Transverse colon (tissue), 4 donors: ENCODE measurements around the gene LUC7L2.

ENCODE experiments used
- EP300 ChIP-seq: sonication (generic); formaldehyde crosslinking; IDR thresholded peaks from one replicate; pipeline ENCODE4 v1.6.1; 2017; ENCODE audit warnings: antibody characterized with exemption, low read depth
- POLR2A ChIP-seq: fragments of 450-650 bp; IDR thresholded peaks from one replicate; pipeline ENCODE4 v1.6.1; 2016; ENCODE audit warnings: antibody characterized with exemption, mild to moderate bottlenecking, moderate library complexity
- POLR2AphosphoS5 ChIP-seq, 3 donors: sonication (generic); formaldehyde crosslinking; IDR thresholded peaks; one replicate each; pipeline ENCODE4 v1.6.1; 2016; ENCODE audit warnings: antibody characterized with exemption in 3 of 3
- TF ChIP-seq, protein P1 (sequence below), 5 experiments: fragments of 200-600 bp in 3 of 5; fragments of 450-650 bp in 2 of 5; sonication (generic) in 3 of 5; IDR thresholded peaks; 1 replicate in 2 of 5; 2 replicates in 3 of 5; pipeline ENCODE4 v1.5.1; 2016 to 2017; ENCODE audit warnings: antibody characterized with exemption in 5 of 5, inconsistent platforms in 3 of 5, mild to moderate bottlenecking in 2 of 5, moderate library complexity in 1 of 5

DNA sequence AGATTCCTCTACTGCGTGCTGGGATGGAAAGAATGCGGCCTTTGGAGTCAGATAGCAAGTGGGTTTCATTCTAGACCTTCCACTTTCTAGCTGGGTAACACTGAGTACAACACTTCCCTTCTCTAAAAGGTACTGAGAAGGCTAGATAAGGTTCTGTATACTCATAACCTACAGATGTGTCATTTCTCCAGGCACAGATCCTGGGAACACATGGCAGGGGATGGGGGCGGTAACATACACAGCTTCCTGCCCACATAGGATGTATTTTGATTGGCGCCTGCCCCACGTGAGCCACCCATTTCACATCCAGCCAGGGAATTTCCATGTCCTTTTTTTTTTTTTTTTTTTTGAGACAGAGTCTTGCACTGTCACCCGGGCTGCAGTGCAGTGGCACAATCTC, 91.9 kb downstream of the LUC7L2 start:
- TF ChIP-seq, protein P1, sequence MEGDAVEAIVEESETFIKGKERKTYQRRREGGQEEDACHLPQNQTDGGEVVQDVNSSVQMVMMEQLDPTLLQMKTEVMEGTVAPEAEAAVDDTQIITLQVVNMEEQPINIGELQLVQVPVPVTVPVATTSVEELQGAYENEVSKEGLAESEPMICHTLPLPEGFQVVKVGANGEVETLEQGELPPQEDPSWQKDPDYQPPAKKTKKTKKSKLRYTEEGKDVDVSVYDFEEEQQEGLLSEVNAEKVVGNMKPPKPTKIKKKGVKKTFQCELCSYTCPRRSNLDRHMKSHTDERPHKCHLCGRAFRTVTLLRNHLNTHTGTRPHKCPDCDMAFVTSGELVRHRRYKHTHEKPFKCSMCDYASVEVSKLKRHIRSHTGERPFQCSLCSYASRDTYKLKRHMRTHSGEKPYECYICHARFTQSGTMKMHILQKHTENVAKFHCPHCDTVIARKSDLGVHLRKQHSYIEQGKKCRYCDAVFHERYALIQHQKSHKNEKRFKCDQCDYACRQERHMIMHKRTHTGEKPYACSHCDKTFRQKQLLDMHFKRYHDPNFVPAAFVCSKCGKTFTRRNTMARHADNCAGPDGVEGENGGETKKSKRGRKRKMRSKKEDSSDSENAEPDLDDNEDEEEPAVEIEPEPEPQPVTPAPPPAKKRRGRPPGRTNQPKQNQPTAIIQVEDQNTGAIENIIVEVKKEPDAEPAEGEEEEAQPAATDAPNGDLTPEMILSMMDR (IDR thresholded peaks at IDR 0.05) = no peak
- TF ChIP-seq POLR2AphosphoS5 (IDR thresholded peaks at IDR 0.05) (no peak), POLR2A (no peak), EP300 (no peak)
